ENCODE results near the gene GAREM1.
"Not testable (repeated sequence)": the region's sequence is repeated elsewhere in the genome, so short reads cannot be mapped to it uniquely, and the experiment has no call there.

The GAREM1 gene

DNA sequence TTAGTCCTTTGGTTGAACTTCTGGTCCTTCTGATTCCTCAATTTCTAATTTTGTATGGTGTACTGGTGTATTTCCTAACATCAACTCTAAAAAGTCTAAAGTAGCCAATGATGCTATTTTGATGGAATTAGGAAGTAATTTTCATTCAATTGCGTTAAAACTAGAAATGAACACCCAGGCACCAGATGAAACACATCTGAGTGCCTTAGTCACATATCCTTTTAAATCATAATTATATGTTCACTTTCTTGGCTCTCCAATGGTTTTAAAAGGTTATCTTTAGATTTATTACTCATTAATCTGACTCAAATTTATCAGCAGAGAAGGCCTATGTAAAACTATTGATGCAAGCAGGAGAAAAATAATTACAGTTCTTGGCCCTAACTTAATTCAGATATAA, 119.7 kb downstream of the GAREM1 start:
- in situ Hi-C loops (cut with HindIII; ENCODE audit: low pct_ligation_motif_present, low pct_unique_long_range_greater_than_20kb, low sequenced_read_pairs), result no loop called here
- DNase-seq, result no peak

GRCh38 chr18:32349728-32350395, 120.8 kb downstream of the GAREM1 start:
- in situ Hi-C loops (cut with HindIII; ENCODE audit: low pct_ligation_motif_present, low pct_unique_long_range_greater_than_20kb, low sequenced_read_pairs), result no loop called here
- peak; percentile 92 for DNase-seq

DNA sequence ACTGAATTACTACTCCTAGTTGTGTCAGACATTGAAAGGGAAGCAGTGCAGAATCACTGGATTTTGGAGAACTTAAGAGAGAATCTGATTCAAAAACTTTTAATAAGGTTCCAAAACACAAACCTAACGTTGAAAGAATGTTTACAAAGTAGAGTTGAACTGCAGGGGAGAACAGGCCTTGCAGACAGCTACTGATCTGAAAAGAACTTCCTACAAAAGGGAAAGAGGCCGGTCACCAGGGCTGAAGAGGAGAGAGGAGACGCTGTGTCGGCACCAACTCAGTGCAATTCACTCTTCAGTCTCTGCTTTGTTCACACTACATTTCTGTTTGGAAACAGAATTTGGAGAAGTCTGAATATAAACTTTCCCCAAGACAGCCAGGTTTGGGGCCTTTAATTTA, 124.0 kb downstream of the GAREM1 start:
- no peak for DNase-seq
- in situ Hi-C loops (cut with HindIII; ENCODE audit: low pct_ligation_motif_present, low pct_unique_long_range_greater_than_20kb, low sequenced_read_pairs), result no loop called here

GRCh38 chr18:32343634-32344033, 127.0 kb downstream of the GAREM1 start:
- DNase-seq, result no peak
- in situ Hi-C loops (cut with HindIII; ENCODE audit: low pct_ligation_motif_present, low pct_unique_long_range_greater_than_20kb, low sequenced_read_pairs), result no loop called here

GRCh38 chr18:32341112-32341511, 129.6 kb downstream of the GAREM1 start:
- DNase-seq; in situ Hi-C loops (cut with HindIII; ENCODE audit: low pct_ligation_motif_present, low pct_unique_long_range_greater_than_20kb, low sequenced_read_pairs): not testable (repeated sequence)

GRCh38 chr18:32339045-32339444, 131.6 kb downstream of the GAREM1 start:
- no peak for DNase-seq
- in situ Hi-C loops (cut with HindIII; ENCODE audit: low pct_ligation_motif_present, low pct_unique_long_range_greater_than_20kb, low sequenced_read_pairs), result no loop called here

- in situ Hi-C loops (cut with HindIII; ENCODE audit: low pct_ligation_motif_present, low pct_unique_long_range_greater_than_20kb, low sequenced_read_pairs), result no loop called here
- no peak for DNase-seq
Measured at GRCh38 chr18:32337821-32338220, 132.9 kb downstream of the GAREM1 start.

- in situ Hi-C loops (cut with HindIII; ENCODE audit: low pct_ligation_motif_present, low pct_unique_long_range_greater_than_20kb, low sequenced_read_pairs), result no loop called here
- no peak for DNase-seq
Measured at GRCh38 chr18:32337347-32337746, 133.3 kb downstream of the GAREM1 start.

DNA sequence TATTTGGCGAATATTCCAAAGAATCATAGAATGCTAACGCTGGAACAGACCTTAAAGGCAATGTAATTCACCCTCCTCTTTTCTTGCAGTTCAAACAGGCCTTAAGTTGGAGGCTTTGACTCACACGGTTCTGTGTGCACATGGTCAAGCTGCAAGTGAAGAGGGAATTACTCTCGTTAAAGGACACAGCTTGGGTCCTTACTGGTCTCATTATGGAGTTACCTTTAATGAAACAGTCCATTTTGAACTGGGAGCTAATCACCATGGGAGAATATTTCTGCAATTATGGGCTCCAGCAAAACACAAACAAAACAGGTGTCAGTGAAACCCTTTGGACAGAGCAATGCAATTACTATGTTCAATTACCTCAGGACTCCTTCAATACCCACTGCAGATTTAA, 135.5 kb downstream of the GAREM1 start:
- no peak for DNase-seq
- in situ Hi-C loops (cut with HindIII; ENCODE audit: low pct_ligation_motif_present, low pct_unique_long_range_greater_than_20kb, low sequenced_read_pairs), result no loop called here

- DNase-seq, result no peak
- in situ Hi-C loops (cut with HindIII; ENCODE audit: low pct_ligation_motif_present, low pct_unique_long_range_greater_than_20kb, low sequenced_read_pairs), result no loop called here
Measured at GRCh38 chr18:32333781-32334180, 136.9 kb downstream of the GAREM1 start.

DNA sequence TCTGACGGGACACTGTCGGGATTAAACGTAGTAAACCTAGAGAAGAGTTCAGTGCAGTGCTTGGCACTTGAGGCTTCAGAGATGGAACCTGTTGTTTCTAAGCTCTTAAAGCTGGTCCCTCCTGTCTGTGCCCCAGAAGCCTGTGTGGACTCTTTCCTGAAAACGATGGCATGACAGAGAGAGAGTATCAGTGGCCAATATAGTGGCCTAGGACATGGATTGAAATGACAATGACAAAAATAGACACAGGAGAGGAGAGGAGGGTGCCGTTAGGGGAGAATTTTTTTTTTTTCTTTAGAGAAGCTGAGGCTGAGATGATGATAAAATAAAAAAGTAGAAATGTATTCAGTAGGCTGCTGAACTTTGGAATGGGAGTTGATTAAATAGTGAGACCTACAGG, 138.0 kb downstream of the GAREM1 start:
- DNase-seq, result no peak
- in situ Hi-C loops (cut with HindIII; ENCODE audit: low pct_ligation_motif_present, low pct_unique_long_range_greater_than_20kb, low sequenced_read_pairs), result no loop called here

GRCh38 chr18:32328974-32329373, 141.7 kb downstream of the GAREM1 start:
- DNase-seq, result no peak
- in situ Hi-C loops (cut with HindIII; ENCODE audit: low pct_ligation_motif_present, low pct_unique_long_range_greater_than_20kb, low sequenced_read_pairs), result no loop called here

DNA sequence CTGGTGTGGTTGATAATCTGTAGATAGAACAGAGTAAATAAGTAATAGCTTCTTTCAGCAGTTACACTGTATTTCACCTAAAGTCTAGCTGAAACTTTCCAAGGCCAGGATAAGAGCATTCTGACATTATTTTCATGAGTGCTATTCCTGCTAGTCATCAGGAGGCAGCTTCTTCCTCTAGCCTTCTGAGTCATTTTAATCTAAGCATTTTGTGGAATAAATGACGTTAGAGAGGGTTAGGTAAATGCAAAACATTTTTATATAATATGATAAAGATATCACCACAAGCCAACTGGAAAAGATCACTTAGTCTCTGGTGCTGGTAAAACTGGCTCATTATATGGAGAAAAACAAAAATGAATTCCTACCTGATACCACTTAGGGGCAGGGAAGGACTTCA, 142.3 kb downstream of the GAREM1 start:
- no peak for DNase-seq
- in situ Hi-C loops (cut with HindIII; ENCODE audit: low pct_ligation_motif_present, low pct_unique_long_range_greater_than_20kb, low sequenced_read_pairs), result no loop called here

DNA sequence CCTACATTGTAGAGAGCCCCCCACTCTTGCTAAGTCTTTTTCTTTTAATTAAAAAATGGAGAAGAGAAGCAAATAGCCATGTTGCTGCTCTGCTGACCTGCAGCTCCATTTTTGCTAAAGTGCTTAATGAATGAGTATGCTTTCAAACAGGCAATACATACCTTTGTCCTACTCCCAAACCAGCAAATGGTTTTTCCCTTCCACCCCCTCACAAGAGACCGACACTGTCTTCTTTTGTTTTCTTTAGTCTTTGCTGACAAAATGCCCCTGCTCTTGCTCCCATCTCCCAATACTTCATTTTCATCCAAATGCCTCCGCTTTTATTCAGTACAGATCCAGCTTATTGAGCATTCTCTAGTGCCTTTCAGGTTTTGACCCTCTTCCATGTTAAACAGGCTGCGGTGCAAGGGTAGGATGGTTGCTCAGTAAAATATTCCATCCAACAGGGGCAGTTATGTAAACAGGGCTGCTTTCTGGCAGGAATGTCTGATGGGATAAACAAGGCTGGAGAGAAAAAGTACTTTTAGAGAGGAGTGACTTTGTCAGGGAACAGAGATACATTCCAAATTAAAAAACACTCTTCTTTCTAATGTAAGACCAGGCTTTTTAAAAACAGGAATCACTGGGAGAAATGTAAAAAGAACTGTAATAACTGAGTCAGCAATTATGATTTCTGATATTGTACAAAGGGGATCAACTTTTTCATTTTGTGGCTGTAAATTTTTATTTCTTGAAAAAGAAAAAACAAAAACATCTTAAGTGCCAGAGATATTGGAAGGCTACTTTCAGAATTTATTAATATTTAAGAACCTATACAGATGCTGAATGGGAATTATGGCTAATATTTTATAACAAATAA, 144.0 kb downstream of the GAREM1 start:
- no peak for DNase-seq
- in situ Hi-C loops (cut with HindIII; ENCODE audit: low pct_ligation_motif_present, low pct_unique_long_range_greater_than_20kb, low sequenced_read_pairs), result no loop called here

DNA sequence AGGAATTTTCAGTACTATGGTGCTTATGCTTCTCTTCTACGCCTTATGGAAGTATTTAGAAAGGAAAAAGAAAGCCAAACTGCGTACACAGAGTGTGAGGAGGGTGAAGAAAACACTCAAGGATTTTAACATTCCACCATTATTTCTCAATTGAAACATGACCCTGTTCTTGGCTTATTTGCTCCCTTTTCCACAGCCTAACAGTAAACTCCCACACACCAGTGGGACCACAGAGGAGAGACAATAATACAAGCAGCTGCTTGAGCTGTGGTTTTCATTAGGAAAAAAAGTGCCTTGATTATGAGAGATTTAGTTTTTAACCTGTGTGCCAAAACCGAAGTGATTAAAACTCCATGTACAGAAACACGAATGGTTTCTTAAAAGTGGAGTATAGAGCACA, 146.5 kb downstream of the GAREM1 start:
- in situ Hi-C loops (cut with HindIII; ENCODE audit: low pct_ligation_motif_present, low pct_unique_long_range_greater_than_20kb, low sequenced_read_pairs), result no loop called here
- DNase-seq, result no peak

- in situ Hi-C loops (cut with HindIII; ENCODE audit: low pct_ligation_motif_present, low pct_unique_long_range_greater_than_20kb, low sequenced_read_pairs), result no loop called here
- no peak for DNase-seq
Measured at GRCh38 chr18:32321826-32322225, 148.9 kb downstream of the GAREM1 start.

- in situ Hi-C loops (cut with HindIII; ENCODE audit: low pct_ligation_motif_present, low pct_unique_long_range_greater_than_20kb, low sequenced_read_pairs), result no loop called here
- no peak for DNase-seq
Measured at GRCh38 chr18:32319084-32319483, 151.6 kb downstream of the GAREM1 start.

DNA sequence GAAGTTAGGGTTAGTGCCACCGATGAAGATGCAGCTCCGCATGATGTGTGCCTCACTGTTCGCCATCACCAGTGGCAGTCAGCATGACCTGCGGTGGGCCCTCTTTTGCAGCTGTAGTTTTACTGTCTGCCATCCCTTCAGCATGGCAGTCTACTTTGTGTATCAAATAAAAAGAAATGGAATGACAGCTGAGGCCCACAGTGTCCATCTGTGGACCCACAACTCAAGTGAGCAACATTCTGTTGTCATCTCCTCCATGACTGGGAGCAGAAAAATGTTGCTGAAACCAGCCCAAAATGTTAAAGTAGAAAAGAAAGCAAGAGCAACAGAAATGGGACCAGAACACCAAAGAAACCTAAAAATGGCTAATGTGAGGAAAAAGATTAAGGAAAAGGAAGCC, 152.1 kb downstream of the GAREM1 start:
- in situ Hi-C loops (cut with HindIII; ENCODE audit: low pct_ligation_motif_present, low pct_unique_long_range_greater_than_20kb, low sequenced_read_pairs), result no loop called here
- DNase-seq, result no peak

DNA sequence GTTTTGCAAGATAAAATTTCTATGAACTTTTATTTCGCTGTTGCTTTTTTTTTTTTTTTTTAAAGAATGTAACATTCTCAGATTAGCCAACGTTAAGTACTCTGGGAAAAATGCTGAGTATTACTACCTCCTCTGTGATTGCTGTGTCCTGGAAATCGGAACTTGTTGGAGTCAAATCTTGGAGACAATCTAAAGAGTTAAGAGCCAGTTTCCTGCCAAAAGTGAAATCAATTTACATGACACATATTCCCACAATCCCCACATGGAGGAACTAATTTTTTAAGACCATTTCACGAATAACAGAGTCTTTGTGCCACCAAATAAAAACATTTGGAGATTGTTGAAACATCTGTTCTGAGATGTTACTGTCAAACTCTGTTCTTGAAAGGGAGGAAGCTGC, 153.0 kb downstream of the GAREM1 start:
- in situ Hi-C loops (cut with HindIII; ENCODE audit: low pct_ligation_motif_present, low pct_unique_long_range_greater_than_20kb, low sequenced_read_pairs), result no loop called here
- no peak for DNase-seq

DNA sequence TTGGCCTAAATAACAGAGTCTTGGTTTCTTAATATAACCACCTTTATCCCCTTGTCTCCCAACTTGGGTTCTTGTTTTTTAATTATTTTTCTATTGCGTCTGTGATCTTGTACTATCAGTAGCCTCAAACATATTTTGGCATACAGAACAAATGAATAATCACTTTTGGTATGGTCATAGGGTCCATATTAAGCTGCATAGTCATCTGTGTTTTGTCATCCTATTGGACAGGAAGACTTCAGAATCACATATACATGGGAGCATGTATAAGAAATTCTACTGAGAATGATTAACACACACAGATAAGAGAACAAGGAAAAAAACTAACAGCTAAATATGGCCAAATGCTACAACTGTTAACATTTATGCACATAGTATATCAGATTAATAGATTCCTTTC, 154.8 kb downstream of the GAREM1 start:
- no peak for DNase-seq
- in situ Hi-C loops (cut with HindIII; ENCODE audit: low pct_ligation_motif_present, low pct_unique_long_range_greater_than_20kb, low sequenced_read_pairs), result no loop called here
